C4-2B (cell line): ENCODE data around the gene SLC12A9.
A peak's percentile ranks its signal among the peaks of the same experiment; 100 is the strongest.

Experiments
- H3K27ac ChIP-seq: fragments of 450-650 bp; 2 replicates; pipeline ENCODE4 v1.5.1; 2017
- CTCF ChIP-seq: fragments of 450-650 bp; conservative IDR thresholded peaks from 2 replicates; pipeline ENCODE4 v1.5.1; 2017; ENCODE audit warnings: mild to moderate bottlenecking
- ZFX ChIP-seq: fragments of 450-650 bp; IDR thresholded peaks from 2 replicates; pipeline ENCODE4 v1.6.1; 2017

SLC12A9 gene

GRCh38 chr7:100887516-100888290 lies 35.2 kb downstream of the SLC12A9 start:
- H3K27ac ChIP-seq: peak overlapping the region; percentile 98
- no peak for TF ChIP-seq ZFX

DNA sequence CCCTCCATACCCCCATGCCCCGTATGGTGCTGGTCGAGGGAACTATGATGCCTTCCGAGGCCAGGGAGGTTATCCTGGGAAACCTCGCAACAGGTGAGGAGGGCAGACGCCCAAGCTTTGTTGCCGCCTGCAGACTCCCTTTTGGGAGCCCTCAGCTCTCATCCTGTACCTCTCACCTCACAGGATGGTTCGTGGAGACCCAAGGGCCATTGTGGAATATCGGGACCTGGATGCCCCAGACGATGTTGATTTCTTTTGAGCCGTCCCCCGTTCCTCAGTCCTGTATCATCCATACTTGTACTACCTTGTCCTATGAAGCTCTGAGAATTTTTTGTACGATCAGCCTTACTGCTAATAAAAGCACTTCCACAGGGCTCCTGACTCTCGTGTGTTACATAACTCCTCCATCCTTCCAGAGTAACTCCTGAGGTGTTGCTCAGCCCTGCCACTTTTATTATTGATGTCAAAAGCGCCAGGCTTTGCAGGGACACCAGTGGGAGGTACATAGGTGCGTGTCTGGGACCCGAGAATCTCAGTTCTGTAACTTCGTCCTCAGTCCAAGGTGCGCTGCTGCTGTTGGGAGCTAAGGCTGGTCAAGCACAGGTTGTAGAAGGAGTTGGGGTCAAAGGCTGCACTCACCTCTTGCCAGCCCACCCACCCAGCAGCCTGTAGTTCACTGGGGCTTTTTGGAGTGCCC lies 35.9 kb downstream of the SLC12A9 start:
- H3K27ac ChIP-seq: peak overlapping the region; percentile 98
- TF ChIP-seq CTCF (no peak), ZFX (no peak)

- H3K27ac ChIP-seq: peak within 1 kb of the TSS; percentile 98
- TF ChIP-seq ZFX: peak; percentile 99
- TF ChIP-seq CTCF: no peak
Measured at GRCh38 chr7:100888988-100889750, 36.7 kb downstream of the SLC12A9 start, which contains the start of gene UFSP1. UFSP1 (minus strand) TSS chr7:100889715; CDS start chr7:100889271, 444 bp downstream.

DNA sequence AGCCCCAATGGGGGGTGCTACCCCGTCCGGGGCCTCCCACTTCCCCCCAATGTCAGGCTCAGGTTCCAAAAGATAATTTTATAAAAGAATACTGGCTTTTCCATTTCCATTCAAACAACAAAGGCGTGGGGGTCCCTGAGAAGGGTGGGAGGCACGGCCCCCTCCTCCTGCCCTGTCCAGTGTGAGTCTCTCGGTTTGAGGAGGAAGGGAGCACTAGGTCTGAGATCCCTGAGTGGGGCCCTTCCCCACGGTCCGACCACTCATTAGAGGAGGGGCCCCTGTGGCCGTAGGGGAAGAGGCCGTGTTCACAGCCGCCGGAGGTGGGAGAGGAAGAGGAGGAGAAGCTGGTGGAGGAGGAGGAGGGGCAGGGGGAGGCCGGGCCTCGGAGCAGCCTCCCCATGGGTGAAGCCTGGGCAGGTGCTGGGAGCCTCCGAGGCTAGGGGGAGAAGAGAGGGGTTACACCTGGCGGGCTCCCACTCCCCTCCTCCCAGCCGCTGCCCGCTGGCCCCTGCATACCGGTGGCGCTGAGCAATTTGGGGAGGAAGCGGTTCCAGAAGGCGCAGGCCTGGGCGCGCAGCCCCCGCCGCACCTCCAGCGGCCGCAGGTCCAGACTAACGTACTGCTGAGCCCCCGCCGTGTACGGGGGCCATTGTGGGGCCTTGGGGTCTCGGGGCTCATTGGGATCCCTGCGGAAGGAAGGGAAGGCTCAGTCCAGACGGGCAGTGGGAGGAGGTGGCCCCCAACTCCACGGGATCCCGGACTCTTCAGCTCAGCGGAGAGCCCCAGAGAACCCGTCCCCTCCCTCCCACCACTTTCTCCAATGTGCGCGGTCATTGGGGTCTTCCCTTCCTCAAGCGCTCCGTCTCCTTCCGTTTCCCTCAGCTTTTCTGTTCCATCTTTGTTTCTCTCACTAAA lies 38.4 kb downstream of the SLC12A9 start:
- peak overlapping the region; percentile 98 for H3K27ac ChIP-seq
- no peak for TF ChIP-seq CTCF
- no peak for TF ChIP-seq ZFX

DNA sequence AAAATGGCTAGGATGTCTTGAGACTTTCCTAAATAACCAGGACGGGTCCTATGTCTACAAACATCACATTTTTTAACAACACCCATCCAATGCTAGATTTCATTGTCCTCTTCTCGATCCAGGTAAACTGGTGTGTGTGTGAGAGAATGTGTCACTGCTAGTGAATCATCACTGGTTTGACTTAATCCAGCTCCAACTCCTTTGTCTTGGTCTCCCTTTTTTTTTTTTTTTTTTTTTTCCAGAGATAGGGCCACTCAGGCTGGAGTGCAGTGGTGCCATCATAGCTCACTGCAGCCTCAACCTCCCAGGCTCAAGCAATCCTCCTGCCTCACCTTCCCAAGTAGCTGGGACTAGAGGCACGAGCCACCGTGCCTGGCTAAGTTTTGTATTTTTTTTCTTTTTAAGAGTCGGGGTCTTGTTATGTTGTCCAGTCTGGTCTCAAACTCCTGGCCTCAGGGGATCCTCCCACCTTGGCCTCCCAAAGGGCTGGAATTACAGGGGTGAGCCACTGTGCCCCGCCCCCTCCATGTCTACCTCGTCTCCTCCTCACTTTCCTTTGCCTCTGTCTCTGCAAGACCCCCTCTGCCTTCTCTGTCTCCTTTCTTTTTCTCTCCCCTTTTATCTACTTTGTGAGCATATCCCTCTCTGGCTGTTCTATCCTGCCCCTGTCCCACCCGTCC lies 39.2 kb downstream of the SLC12A9 start:
- TF ChIP-seq CTCF (no peak), ZFX (no peak)

GRCh38 chr7:100892364-100893317 lies 40.1 kb downstream of the SLC12A9 start:
- H3K27ac ChIP-seq: no peak overlapping the region
- TF ChIP-seq CTCF (no peak), ZFX (no peak)

More for the DNA sequence above, 39.2 kb downstream of the SLC12A9 start:
- H3K27ac ChIP-seq: no peak overlapping the region
